ENCODE measurements around the gene OXTR.
"Not testable (repeated sequence)": the region's sequence is repeated elsewhere in the genome, so short reads cannot be mapped to it uniquely, and the experiment has no call there.

Gene OXTR

GRCh38 chr3:8743021-8743601 lies 26.3 kb downstream of the OXTR start:
- no peak for FAIRE-seq
- peak; percentile 40 for DNase-seq (ENCODE audit: low spot score)

- FAIRE-seq (peak; percentile 87), DNase-seq (ENCODE audit: low spot score) (peak; percentile 85)
Measured at GRCh38 chr3:8741581-8742261, 27.7 kb downstream of the OXTR start.

DNA sequence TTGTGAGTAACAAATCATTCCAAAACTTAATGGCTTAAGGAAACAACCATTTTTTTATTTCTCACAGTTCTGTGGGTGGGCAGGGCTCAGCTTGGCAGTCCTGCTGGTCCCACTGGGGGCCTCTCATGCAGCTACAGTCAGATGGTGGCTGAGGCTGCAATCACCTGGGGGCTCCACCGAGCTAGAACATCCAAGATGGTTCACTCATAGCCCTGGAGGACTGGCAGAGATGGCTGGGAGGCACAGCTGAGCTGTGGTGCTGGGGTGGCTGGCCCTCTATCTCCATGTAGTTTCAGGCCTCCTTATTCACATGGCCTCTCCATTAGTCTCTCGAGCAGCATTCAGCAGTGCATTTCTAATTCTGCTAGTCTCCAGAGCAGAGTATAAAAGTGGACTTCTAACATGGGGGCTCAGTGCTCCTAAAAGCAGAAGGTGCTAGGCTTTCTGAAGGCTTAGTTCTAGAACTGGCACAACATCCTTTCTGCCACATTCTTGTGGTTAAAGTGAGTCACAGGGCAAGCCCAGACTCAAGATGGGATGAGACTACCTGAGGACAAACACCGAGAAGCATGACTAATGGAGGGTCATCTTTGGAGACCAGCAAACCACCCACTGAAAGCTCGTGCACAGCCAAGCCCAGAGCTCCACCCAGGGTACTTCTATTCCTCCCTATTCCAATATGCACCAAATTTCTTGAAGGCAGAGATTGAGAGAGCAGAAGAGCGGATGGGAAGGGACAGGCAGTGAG lies 29.5 kb downstream of the OXTR start:
- FAIRE-seq (peak; percentile 95), DNase-seq (ENCODE audit: low spot score) (peak; percentile 94)

- DNase-seq (ENCODE audit: low spot score) (no peak), FAIRE-seq (no peak)
Measured at GRCh38 chr3:8738639-8739038, 30.8 kb downstream of the OXTR start.

GRCh38 chr3:8737823-8738222 lies 31.6 kb downstream of the OXTR start:
- no peak for DNase-seq (ENCODE audit: low spot score)
- no peak for FAIRE-seq

GRCh38 chr3:8737301-8737700 lies 32.1 kb downstream of the OXTR start:
- DNase-seq (ENCODE audit: low spot score) (no peak), FAIRE-seq (no peak)

DNA sequence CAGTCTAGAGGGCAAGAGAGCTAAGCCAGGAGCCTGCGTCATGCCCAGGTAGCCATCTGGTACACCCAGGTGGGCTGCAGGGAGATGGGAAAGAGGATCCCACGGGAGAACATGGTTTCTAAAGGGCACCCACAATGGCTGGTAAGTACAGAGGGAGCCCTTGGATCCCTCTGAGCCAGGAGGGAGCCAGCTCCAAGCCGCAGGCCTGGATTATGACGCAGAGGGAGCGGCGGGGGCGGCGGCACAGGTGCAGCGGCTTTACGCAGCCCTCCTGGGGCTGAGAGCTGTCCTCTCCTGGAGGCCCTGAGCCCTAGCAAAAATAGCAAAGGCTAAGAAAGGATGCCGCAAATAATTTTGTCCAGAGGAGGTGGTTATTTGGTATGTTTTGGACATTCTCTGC lies 33.0 kb downstream of the OXTR start:
- FAIRE-seq (no peak), DNase-seq (ENCODE audit: low spot score) (no peak)

GRCh38 chr3:8734908-8735307 lies 34.5 kb downstream of the OXTR start:
- FAIRE-seq = no peak
- DNase-seq (ENCODE audit: low spot score) = no peak

DNA sequence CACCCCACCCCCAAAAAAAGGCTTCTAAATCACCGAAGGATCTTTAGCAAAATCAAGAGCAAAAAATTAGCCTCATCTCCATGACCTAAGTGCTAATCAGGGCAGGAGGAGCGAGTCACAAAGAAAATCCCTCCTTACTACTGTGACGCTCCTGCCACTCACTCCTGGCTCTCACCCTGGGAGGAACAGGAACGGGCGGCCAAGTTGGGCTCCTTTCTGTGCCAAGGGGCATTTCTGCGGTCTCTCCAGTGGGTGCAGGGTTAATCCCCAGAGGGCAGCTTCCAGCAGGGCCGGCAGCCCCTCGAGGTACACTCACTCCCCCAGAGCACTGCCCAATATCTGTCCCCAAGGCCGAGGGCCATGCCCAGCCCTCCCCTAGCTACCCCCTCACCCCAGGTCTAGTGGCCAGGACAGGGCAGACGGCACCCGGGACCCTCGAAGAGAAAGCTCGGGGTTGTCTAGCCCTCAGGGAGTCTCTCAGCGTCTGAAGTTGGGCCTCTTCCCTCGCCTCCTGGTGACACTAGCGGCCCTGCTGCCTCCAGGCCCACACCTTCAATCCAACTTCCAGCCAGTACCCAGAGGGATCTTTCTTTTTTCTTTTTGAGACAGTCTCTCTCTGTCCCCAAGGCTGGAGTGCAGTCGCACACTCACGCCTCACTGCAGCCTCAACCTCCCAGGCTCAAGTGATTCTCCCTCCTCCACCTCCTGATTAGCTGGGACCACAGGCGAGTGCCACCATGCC lies 35.1 kb downstream of the OXTR start:
- DNase-seq (ENCODE audit: low spot score) (no peak), FAIRE-seq (no peak)

- FAIRE-seq = no peak
- no peak for DNase-seq (ENCODE audit: low spot score)
Measured at GRCh38 chr3:8733332-8734094, 35.9 kb downstream of the OXTR start, which contains the start of gene CAV3. CAV3 (plus strand) TSS chr3:8733802; CDS start chr3:8733877, 75 bp downstream.

- FAIRE-seq (no peak), DNase-seq (ENCODE audit: low spot score) (no peak)
Measured at GRCh38 chr3:8732413-8732812, 37.0 kb downstream of the OXTR start.

GRCh38 chr3:8730656-8731055 lies 38.8 kb downstream of the OXTR start:
- no peak for DNase-seq (ENCODE audit: low spot score)
- FAIRE-seq = no peak

- DNase-seq (ENCODE audit: low spot score) (no peak), FAIRE-seq (no peak)
Measured at GRCh38 chr3:8729479-8729878, 39.9 kb downstream of the OXTR start.

- no peak for DNase-seq (ENCODE audit: low spot score)
Measured at GRCh38 chr3:8727605-8728512, 41.6 kb downstream of the OXTR start.

DNA sequence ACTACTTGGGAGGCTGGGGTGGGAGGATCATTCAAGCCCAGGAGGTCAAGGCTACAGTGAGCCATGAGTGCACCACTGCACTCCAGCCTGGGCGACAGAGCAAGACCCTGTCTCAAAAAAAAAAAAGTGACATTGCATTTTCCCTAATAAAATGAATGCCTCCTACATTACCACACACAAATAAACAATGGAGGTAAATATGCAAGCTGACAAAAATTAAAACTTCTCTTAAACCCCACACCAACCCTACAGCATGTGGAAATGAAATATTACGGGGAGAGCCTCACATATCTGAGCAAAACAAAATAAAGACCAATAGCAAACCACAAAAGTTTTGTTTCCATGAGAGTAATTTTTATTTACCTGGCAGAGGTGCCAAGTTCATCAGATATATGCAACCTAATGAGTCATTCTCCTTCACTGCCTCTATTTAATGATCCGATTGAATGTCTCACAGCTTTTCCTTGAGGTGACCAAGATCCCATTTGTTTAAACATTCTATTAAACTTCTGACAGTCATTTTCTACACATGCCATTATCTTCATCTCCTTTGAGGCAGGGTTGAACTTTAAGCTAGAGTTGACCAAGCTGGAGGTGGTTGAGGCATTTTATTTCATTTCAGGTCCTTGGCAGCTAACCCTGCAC lies 45.2 kb downstream of the OXTR start:
- DNase-seq (ENCODE audit: low spot score) = peak; percentile 16

More at GRCh38 chr3:8727605-8728512, 41.6 kb downstream of the OXTR start:
- FAIRE-seq = no peak

DNA sequence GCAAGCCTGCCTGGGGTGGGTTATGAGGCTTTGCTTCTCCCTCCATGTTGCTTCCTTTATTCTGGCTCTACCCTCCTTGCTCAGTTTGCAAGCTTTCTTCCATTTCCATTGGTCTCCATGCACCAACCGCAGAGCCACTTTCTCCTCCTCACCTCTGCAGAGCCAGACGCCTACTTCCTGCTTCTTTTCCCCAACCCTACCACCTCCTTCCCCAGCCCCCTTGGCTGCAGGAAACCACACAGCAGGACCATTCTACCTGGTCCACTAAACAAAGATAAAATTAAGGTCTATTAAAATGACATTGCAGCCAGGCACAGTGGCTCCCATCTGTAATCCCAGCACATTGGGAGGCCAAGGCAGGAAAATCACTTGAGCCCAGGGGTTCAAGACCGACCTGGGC lies 45.8 kb downstream of the OXTR start:
- no peak for FAIRE-seq

More for the DNA sequence above, 45.2 kb downstream of the OXTR start:
- FAIRE-seq = peak; percentile 35

GRCh38 chr3:8722808-8723207 lies 46.6 kb downstream of the OXTR start:
- FAIRE-seq = no peak
- DNase-seq (ENCODE audit: low spot score) = no peak

More for the DNA sequence above, 45.8 kb downstream of the OXTR start:
- no peak for DNase-seq (ENCODE audit: low spot score)

DNA sequence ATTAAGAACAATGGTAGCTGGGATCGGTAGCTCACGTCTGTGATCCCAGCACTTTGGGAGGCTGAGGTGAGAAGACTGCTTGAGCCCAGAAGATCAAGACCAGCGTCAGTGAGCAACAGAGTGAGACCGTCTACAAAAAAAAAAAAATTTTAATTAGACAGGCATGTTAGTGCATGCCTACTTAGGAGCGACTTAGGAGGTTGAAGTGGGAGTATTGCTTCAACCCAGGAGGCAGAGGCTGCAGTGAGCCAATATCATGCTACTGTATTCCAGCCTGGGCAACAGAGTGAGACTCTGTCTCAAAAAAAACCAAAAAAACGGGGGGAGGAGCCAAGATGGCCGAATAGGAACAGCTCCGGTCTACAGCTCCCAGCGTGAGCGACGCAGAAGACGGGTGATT lies 53.7 kb downstream of the OXTR start:
- not testable (repeated sequence) for DNase-seq (ENCODE audit: low spot score); FAIRE-seq

Data from RCC 7860 (cell line).